SU-DHL-6 (cell line): ENCODE measurements around the gene TSPAN4.
A peak's percentile ranks its signal among the peaks of the same experiment; 100 is the strongest.

ENCODE experiments used
- CTCF ChIP-seq: fragments of 200-600 bp; sonication (generic); IDR thresholded peaks from one replicate; pipeline ENCODE4 v1.5.1; 2017; ENCODE audit warnings: antibody characterized with exemption, mild to moderate bottlenecking, low read length, moderate library complexity; ENCODE audit not compliant: insufficient read depth, poor library complexity, severe bottlenecking
- EZH2phosphoT487 ChIP-seq: fragments of 200-600 bp; sonication (generic), shearing (Covaris generic); conservative IDR thresholded peaks from 2 replicates; pipeline ENCODE4 v1.6.1; 2018; ENCODE audit warnings: mild to moderate bottlenecking, antibody characterized with exemption, low read length, moderate library complexity, mixed read lengths

GRCh38 chr11:798093-798713 is 44.4 kb upstream of the TSPAN4 start, which contains the start of gene SLC25A22:
- TF ChIP-seq EZH2phosphoT487 (no peak), CTCF (peak; percentile 89)
